ENCODE measurements around the gene CYGB.
"Not testable (repeated sequence)": the region's sequence is repeated elsewhere in the genome, so short reads cannot be mapped to it uniquely, and the experiment has no call there.

DNA sequence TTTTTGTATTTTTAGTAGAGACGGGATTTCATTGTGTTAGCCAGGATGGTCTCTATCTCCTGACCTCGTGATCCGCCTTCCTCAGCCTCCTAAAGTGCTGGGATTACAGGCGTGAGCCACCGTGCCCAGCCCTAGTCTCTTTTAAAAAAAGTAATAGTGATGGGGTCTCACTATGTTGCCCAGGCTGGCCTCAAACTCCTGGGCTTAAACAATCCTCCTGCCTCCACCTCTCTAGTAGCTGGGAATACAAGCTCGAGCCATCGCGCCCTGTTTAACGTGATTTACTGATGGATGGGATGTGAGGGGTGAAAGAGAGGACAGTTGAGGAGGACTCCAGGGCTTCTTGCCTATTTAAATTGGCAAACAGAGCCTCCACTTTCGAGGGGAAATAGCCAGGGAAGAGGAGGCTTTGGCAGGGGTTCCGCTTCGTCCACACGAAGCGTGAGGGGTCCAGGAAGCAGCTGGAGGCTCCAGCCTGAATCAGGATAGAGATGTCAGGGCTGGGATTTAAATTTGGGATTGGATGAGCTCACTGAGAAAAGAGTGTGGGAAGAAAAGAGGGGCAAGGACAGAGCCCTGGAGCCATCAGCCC, 28.9 kb downstream of the CYGB start:
- TF ChIP-seq EZH2 (IDR thresholded peaks at IDR 0.05); FOXP2 (optimal IDR thresholded peaks at IDR 0.05; ENCODE audit: control extremely low read depth, extremely low read length, insufficient read depth): not testable (repeated sequence)
